Esophagus muscularis mucosa (tissue), 4 donors: ENCODE data around the gene ZBTB46. TPM values are rescaled to one million over a fixed set of nuclear protein-coding genes. Genes with fewer than 3 reads are reported as not detected.

Source experiments
- DNase-seq: peaks from one replicate; pipeline ENCODE4 v3.0.0-alpha.2; 2017; ENCODE audit errors: extremely low spot score
- H3K27ac ChIP-seq, 4 donors: fragments of 200-600 bp; sonication (generic); replicated peaks in 1 of 4; 1 replicate in 3 of 4; 2 replicates in 1 of 4; pipeline ENCODE4 v1.5.1; 2016 to 2019; ENCODE audit warnings: mild to moderate bottlenecking in 1 of 4
- H3K27me3 ChIP-seq, 4 donors: fragments of 200-600 bp; sonication (generic); one replicate each; pipeline versions ENCODE4 v1.5.1 to v1.6.0; 2016 to 2019
- H3K36me3 ChIP-seq, 4 donors: fragments of 200-600 bp; sonication (generic); one replicate each; pipeline ENCODE4 v1.5.1; 2016 to 2019
- H3K4me1 ChIP-seq, 4 donors: fragments of 200-600 bp; sonication (generic); one replicate each; pipeline ENCODE4 v1.5.1; 2016 to 2019
- H3K4me3 ChIP-seq, 4 donors: fragments of 200-600 bp; sonication (generic); 1 replicate in 2 of 4; 2 replicates in 2 of 4; pipeline ENCODE4 v1.5.1; 2016 to 2019; ENCODE audit warnings: mild to moderate bottlenecking in 4 of 4, moderate library complexity in 1 of 4
- H3K9me3 ChIP-seq, 4 donors: fragments of 200-600 bp; sonication (generic); 1 replicate in 3 of 4; 2 replicates in 1 of 4; pipeline ENCODE4 v1.5.1; 2016 to 2019
- CTCF ChIP-seq, 3 experiments: fragments of 200-600 bp in 2 of 3; fragments of 450-650 bp in 1 of 3; sonication (generic) in 2 of 3; IDR thresholded peaks; one replicate each; pipeline ENCODE4 v1.5.1; 2017 to 2019; ENCODE audit warnings: antibody characterized with exemption in 3 of 3, mild to moderate bottlenecking in 2 of 3, moderate library complexity in 1 of 3
- EP300 ChIP-seq: sonication (generic); formaldehyde crosslinking; IDR thresholded peaks from one replicate; pipeline ENCODE4 v1.6.1; 2017; ENCODE audit warnings: antibody characterized with exemption
- POLR2A ChIP-seq: fragments of 450-650 bp; IDR thresholded peaks from one replicate; pipeline ENCODE4 v1.6.1; 2017; ENCODE audit warnings: antibody characterized with exemption, moderate library complexity, mild to moderate bottlenecking, low read depth
- POLR2AphosphoS5 ChIP-seq, 2 donors: sonication (generic); formaldehyde crosslinking; IDR thresholded peaks; one replicate each; pipeline ENCODE4 v1.6.1; 2017; ENCODE audit warnings: antibody characterized with exemption in 2 of 2
- WGBS: methylation state at CpG from one replicate; pipeline ENCODE4 v1.1.5; 2018; 5-methylcytosine and 5-hydroxymethylcytosine counted together
- intact Hi-C: fragments of 100-400 bp; cut with DNase I; formaldehyde crosslinking; loops from one replicate; pipeline ENCODE4 v1.15.1; 2023
- total RNA-seq, 4 donors: library from RNA; depleted of rRNA; stranded (reverse); fragments of >200 nt; gene quantifications; one replicate each; pipeline versions ENCODE4 v1.1.0 to v1.2.1, GENCODE V29; 2016

ZBTB46 gene
- total RNA-seq, 4 donors from 2014 or later: 9.6 to 22.8 (median 13.8) TPM

GRCh38 chr20:63860325-63861051 is 29.4 kb upstream of the ZBTB46 start:
- H3K4me1 ChIP-seq: peaks cover 49 to 62% (median 55%) of the 10 kb centered on the region in 4 donors
- peaks cover 9 to 23% (median 17%) of the 10 kb centered on the region in 4 donors for H3K36me3 ChIP-seq
- intact Hi-C loops: loop anchor here (5.0 kb wide), 1 partner anchor 73 kb away; no protein-coding TSS in a partner anchor
- H3K9me3 ChIP-seq: no peaks in the 10 kb centered on the region
- no peak for TF ChIP-seq POLR2AphosphoS5 (IDR thresholded peaks at IDR 0.05)
- peak overlapping the region in 1 of 4 donors; percentile 15 for H3K27ac ChIP-seq
- no peak for DNase-seq
- no peak overlapping the region for H3K4me3 ChIP-seq
- H3K27me3 ChIP-seq: peaks cover 0 to 34% (median 6%) of the 10 kb centered on the region in 4 donors
- 70% methylated on average over 17 of the region's 17 CpGs for WGBS

- intact Hi-C loops: no loop called here
- Histone ChIP-seq H3K27me3 (peaks cover 0 to 47% (median 15%) of the 10 kb centered on the region in 4 donors), H3K4me3 (no peak overlapping the region), H3K36me3 (peaks cover 9 to 23% (median 17%) of the 10 kb centered on the region in 4 donors), H3K27ac (peak overlapping the region; percentile 45 to 63 (median 55)), H3K9me3 (no peaks in the 10 kb centered on the region), H3K4me1 (peaks cover 59 to 70% (median 64%) of the 10 kb centered on the region in 4 donors)
- no peak for DNase-seq
- 44% methylated on average over 5 of the region's 7 CpGs for WGBS
- TF ChIP-seq EP300 (no peak), CTCF (IDR thresholded peaks at IDR 0.05) (peak in 1 of 3 experiments; percentile 1)
Observed at GRCh38 chr20:63859166-63859699, 28.2 kb upstream of the ZBTB46 start.

GRCh38 chr20:63858393-63859165 is 27.5 kb upstream of the ZBTB46 start:
- no peak for DNase-seq
- Histone ChIP-seq H3K27ac (peak overlapping the region; percentile 45 to 63 (median 55)), H3K4me1 (peaks cover 59 to 70% (median 65%) of the 10 kb centered on the region in 4 donors), H3K9me3 (no peaks in the 10 kb centered on the region), H3K4me3 (no peak overlapping the region), H3K27me3 (peaks cover 0 to 53% (median 20%) of the 10 kb centered on the region in 4 donors), H3K36me3 (peaks cover 9 to 23% (median 17%) of the 10 kb centered on the region in 4 donors)
- 16% methylated on average over 5 of the region's 12 CpGs for WGBS
- intact Hi-C loops: no loop called here
- TF ChIP-seq POLR2AphosphoS5 (IDR thresholded peaks at IDR 0.05) (no peak), CTCF (IDR thresholded peaks at IDR 0.05) (peak in 2 of 3 experiments; percentile 13 to 26), EP300 (no peak)

- Histone ChIP-seq H3K4me1 (peaks cover 56 to 66% (median 60%) of the 10 kb centered on the region in 4 donors), H3K27me3 (peaks cover 0 to 60% (median 21%) of the 10 kb centered on the region in 4 donors), H3K27ac (peak overlapping the region; percentile 45 to 63 (median 55)), H3K4me3 (no peak overlapping the region), H3K9me3 (no peaks in the 10 kb centered on the region), H3K36me3 (peaks cover 9 to 23% (median 17%) of the 10 kb centered on the region in 4 donors)
- no peak for DNase-seq
- TF ChIP-seq POLR2AphosphoS5 (IDR thresholded peaks at IDR 0.05): no peak
- no peak for TF ChIP-seq CTCF (IDR thresholded peaks at IDR 0.05)
- TF ChIP-seq POLR2A: no peak
- TF ChIP-seq EP300: no peak
- 30% methylated on average over 8 of the region's 14 CpGs for WGBS
- intact Hi-C loops: no loop called here
Observed at GRCh38 chr20:63857764-63858392, 26.8 kb upstream of the ZBTB46 start.
